ENCODE data around the gene ABCB8.

DNA sequence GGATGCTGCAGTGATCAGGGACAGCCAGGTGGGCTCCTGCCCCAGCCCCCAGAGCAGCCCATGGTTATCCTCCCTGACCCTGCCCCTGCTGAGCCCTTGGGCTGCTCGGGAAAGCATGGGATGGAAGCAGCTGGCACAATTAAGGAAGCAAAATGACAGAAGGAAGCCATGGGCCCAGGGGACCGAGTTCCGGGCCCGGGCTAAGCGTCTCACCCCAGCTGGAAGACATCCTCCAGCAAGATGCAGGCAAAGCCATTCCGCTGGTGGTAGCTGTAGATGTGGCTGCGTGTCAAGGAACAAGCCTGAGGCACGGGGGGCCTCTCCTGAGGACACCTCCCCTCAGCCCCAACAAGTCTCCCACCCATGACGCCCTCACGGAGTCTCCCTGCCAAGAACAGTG lies 5.0 kb upstream of the ABCB8 start:
- TF ChIP-seq, protein P1, sequence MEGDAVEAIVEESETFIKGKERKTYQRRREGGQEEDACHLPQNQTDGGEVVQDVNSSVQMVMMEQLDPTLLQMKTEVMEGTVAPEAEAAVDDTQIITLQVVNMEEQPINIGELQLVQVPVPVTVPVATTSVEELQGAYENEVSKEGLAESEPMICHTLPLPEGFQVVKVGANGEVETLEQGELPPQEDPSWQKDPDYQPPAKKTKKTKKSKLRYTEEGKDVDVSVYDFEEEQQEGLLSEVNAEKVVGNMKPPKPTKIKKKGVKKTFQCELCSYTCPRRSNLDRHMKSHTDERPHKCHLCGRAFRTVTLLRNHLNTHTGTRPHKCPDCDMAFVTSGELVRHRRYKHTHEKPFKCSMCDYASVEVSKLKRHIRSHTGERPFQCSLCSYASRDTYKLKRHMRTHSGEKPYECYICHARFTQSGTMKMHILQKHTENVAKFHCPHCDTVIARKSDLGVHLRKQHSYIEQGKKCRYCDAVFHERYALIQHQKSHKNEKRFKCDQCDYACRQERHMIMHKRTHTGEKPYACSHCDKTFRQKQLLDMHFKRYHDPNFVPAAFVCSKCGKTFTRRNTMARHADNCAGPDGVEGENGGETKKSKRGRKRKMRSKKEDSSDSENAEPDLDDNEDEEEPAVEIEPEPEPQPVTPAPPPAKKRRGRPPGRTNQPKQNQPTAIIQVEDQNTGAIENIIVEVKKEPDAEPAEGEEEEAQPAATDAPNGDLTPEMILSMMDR (IDR thresholded peaks at IDR 0.05): no peak
- no peak for TF ChIP-seq EZH2 (IDR thresholded peaks at IDR 0.05; ENCODE audit: borderline replicate concordance, insufficient read depth, low read depth, low read length, poor library complexity, severe bottlenecking)
